ENCODE measurements around the gene SHROOM2. TPM values are rescaled to one million over a fixed set of nuclear protein-coding genes. Genes with fewer than 3 reads are reported as not detected.
"Not testable (repeated sequence)": the region's sequence is repeated elsewhere in the genome, so short reads cannot be mapped to it uniquely, and the experiment has no call there.

SHROOM2 gene
- polyA plus RNA-seq, 4 donors = 0.45 to 8.9 (median 0.97) TPM

DNA sequence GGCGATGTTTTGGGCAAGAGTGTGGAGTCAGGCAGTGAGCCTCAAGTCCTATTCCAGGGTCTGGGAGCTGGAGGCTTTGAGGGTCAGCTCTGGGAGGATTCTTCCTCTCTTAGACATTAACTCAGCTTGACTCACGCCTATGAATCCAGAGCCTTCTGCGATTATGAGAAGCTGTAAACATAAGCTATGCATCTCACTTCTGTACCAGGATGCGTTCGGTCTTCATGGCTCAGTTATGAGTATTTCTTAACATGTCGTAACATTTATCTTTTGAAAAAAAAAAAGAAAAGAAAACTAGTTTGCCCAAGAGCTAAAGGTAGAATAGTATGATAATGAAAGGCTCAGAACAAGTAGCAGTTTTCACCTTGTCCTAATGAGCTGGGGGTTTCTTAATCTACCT lies 4.6 kb downstream of the SHROOM2 start:
- Histone ChIP-seq H3K27ac (ENCODE audit: low read depth in 1 of 3, low read length in 2 of 3) (no peak overlapping the region), H3K4me3 (ENCODE audit: low read depth in 1 of 3, low read length in 3 of 3) (no peak overlapping the region), H3K4me1 (ENCODE audit: control insufficient read depth in 3 of 3, insufficient read depth in 2 of 3, low read depth in 1 of 3, low read length in 2 of 3) (peaks cover 0 to 3% (median 0%) of the 10 kb centered on the region in 3 donors), H3K36me3 (ENCODE audit: control insufficient read depth in 3 of 3, insufficient read depth in 2 of 3, low read depth in 1 of 3, low read length in 3 of 3) (no peaks in the 10 kb centered on the region), H3K27me3 (ENCODE audit: control insufficient read depth in 3 of 3, insufficient read depth in 3 of 3, low read length in 3 of 3) (no peaks in the 10 kb centered on the region), H3K9me3 (ENCODE audit: control insufficient read depth in 2 of 2, insufficient read depth in 1 of 2, low read depth in 1 of 2, low read length in 1 of 2) (peaks cover 0 to 4% of the 10 kb centered on the region in 2 donors)
- 88 to 92% (median 89%) methylated on average over 6 of the region's 6 CpGs for WGBS, 3 donors
- DNase-seq (no peak), FAIRE-seq (no peak)

DNA sequence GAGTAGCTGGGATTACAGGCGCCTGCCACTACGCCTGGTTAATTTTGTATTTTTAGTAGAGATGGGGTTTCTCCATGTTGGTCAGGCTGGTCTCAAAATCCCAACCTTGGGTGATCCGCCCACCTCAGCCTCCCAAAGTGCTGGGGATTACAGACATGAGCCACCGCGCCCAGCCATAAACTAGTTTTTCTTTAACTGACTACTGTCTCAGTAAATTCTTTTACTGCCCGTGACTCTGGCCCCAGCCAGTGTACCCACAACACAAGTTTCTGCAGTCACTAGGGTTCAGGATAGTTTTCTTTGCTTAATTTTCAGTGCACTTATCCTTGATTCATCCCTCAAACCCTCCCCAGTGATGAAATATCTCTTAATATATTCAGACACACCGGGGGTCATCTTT lies 8.3 kb downstream of the SHROOM2 start:
- H3K27me3 ChIP-seq (ENCODE audit: control insufficient read depth in 3 of 3, insufficient read depth in 3 of 3, low read length in 3 of 3) = no peaks in the 10 kb centered on the region
- peak overlapping the region in 1 of 3 donors; percentile 11 for H3K27ac ChIP-seq (ENCODE audit: low read depth in 1 of 3, low read length in 2 of 3)
- H3K36me3 ChIP-seq (ENCODE audit: control insufficient read depth in 3 of 3, insufficient read depth in 2 of 3, low read depth in 1 of 3, low read length in 3 of 3) = no peaks in the 10 kb centered on the region
- peak in 1 of 2 donors; percentile 41 for DNase-seq
- H3K4me3 ChIP-seq (ENCODE audit: low read depth in 1 of 3, low read length in 3 of 3) = no peak overlapping the region
- no peak for FAIRE-seq
- 57 to 78% (median 74%) methylated on average over 7 of the region's 7 CpGs for WGBS, 3 donors
- peaks cover 0 to 4% of the 10 kb centered on the region in 2 donors for H3K9me3 ChIP-seq (ENCODE audit: control insufficient read depth in 2 of 2, insufficient read depth in 1 of 2, low read depth in 1 of 2, low read length in 1 of 2)
- peaks cover 0 to 3% (median 0%) of the 10 kb centered on the region in 3 donors for H3K4me1 ChIP-seq (ENCODE audit: control insufficient read depth in 3 of 3, insufficient read depth in 2 of 3, low read depth in 1 of 3, low read length in 2 of 3)

DNA sequence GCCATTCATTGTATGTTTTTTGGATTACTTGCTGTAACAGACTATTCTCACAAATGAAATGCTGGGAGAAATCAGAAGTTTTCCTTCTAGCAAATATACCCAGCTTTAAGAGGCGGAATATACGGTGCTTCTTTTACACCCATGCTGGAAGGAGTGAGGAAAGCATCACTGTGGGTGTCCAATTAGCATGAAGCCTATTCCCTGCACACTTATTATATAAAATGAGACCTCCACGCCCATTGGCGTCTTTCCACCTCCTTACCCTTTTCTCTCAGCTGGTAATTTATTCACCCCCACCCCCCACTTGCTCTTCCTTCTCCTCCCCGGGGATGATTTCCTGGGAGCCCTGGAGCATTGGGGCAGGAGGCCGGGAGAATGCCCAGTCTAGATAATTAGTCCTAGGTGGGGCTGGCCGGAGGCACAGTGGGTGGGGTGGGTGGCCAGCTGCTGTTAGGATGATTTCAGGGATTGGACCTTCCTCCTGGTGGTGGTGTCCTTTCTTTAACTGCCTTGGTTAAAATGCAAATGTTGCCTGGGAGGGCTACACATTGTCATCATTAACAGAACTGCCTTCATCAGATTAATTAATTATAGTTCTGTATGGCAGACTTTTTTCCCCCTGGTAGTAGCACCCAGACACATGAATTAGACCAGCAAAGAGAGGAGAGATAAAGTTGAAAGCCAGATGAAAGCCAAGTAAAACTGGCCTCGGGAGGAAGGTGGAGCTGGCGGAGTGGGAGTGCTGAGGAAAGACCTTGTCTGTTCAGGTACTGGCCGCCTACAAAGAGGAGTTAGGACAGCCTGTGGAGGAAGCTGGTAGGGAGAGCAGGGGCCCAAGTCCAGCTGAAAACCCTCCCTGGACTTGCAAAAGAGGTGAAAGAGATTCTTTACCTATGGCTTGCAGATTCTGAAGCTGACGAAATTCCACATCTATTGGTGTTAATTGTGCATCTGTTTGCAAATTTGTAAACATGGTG lies 11.4 kb downstream of the SHROOM2 start:
- Histone ChIP-seq H3K27ac (ENCODE audit: low read depth in 1 of 3, low read length in 2 of 3) (no peak overlapping the region), H3K36me3 (ENCODE audit: control insufficient read depth in 3 of 3, insufficient read depth in 2 of 3, low read depth in 1 of 3, low read length in 3 of 3) (no peaks in the 10 kb centered on the region), H3K4me1 (ENCODE audit: control insufficient read depth in 3 of 3, insufficient read depth in 2 of 3, low read depth in 1 of 3, low read length in 2 of 3) (peaks cover 0 to 3% (median 0%) of the 10 kb centered on the region in 3 donors), H3K4me3 (ENCODE audit: low read depth in 1 of 3, low read length in 3 of 3) (no peak overlapping the region), H3K9me3 (ENCODE audit: control insufficient read depth in 2 of 2, insufficient read depth in 1 of 2, low read depth in 1 of 2, low read length in 1 of 2) (peaks cover 0 to 8% of the 10 kb centered on the region in 2 donors), H3K27me3 (ENCODE audit: control insufficient read depth in 3 of 3, insufficient read depth in 3 of 3, low read length in 3 of 3) (peaks cover 0 to 2% (median 0%) of the 10 kb centered on the region in 3 donors)
- FAIRE-seq (no peak), DNase-seq (peak in 1 of 2 donors; percentile 30)
- WGBS, 3 donors = 47 to 61% (median 56%) methylated on average over 11 of the region's 11 CpGs

DNA sequence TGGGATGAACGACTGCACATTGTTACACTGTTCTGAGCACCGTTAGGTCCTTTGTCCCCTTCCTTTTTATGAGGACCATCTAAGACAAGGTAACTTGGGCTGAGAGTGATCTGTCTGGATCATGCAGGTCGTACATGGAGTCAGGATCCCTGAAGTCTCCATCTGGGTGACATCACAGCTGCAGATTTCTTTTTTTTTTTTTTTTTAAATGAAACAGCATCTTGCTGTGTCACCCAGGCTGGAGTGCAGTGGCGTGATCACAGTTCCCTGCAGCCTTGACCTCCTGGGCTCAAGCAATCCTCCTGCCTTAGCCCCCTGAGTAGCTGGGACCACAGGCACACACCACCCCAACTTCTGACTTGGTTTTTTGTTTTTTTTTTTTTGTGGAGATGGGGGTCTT lies 16.5 kb downstream of the SHROOM2 start:
- FAIRE-seq = no peak

DNA sequence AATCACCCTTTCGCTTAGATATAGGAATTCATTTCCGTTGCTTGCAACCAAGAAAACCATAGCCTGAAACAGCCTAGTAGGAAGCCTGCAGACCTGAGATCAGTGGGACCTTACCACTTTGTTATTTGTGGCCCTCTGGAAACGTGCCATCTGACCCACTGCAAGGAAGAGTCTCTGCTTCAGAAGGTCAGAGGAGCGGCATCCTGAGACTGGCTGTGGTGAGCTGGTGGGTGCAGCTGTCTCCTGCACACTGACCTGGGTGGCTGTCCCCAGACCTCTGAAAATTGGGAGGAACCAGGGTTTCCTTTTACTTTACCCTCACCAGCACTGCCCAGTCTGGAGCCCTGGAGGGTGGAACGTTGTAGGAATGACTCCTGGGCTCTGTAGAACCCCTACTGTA lies 18.2 kb downstream of the SHROOM2 start:
- DNase-seq (no peak), FAIRE-seq (no peak)
- no peaks in the 10 kb centered on the region for H3K36me3 ChIP-seq (ENCODE audit: control insufficient read depth in 3 of 3, insufficient read depth in 2 of 3, low read depth in 1 of 3, low read length in 3 of 3)
- no peak overlapping the region for H3K4me3 ChIP-seq (ENCODE audit: low read depth in 1 of 3, low read length in 3 of 3)
- no peak overlapping the region for H3K27ac ChIP-seq (ENCODE audit: low read depth in 1 of 3, low read length in 2 of 3)
- 75 to 89% (median 87%) methylated on average over 5 of the region's 5 CpGs for WGBS, 3 donors
- H3K4me1 ChIP-seq (ENCODE audit: control insufficient read depth in 3 of 3, insufficient read depth in 2 of 3, low read depth in 1 of 3, low read length in 2 of 3) = peaks cover 0 to 8% (median 0%) of the 10 kb centered on the region in 3 donors
- H3K9me3 ChIP-seq (ENCODE audit: control insufficient read depth in 2 of 2, insufficient read depth in 1 of 2, low read depth in 1 of 2, low read length in 1 of 2) = peaks cover 0 to 4% of the 10 kb centered on the region in 2 donors
- peaks cover 0 to 2% (median 0%) of the 10 kb centered on the region in 3 donors for H3K27me3 ChIP-seq (ENCODE audit: control insufficient read depth in 3 of 3, insufficient read depth in 3 of 3, low read length in 3 of 3)

More for the DNA sequence above, 16.5 kb downstream of the SHROOM2 start:
- no peak overlapping the region for H3K4me3 ChIP-seq (ENCODE audit: low read depth in 1 of 3, low read length in 3 of 3)
- H3K36me3 ChIP-seq (ENCODE audit: control insufficient read depth in 3 of 3, insufficient read depth in 2 of 3, low read depth in 1 of 3, low read length in 3 of 3) = no peaks in the 10 kb centered on the region
- H3K27ac ChIP-seq (ENCODE audit: low read depth in 1 of 3, low read length in 2 of 3) = no peak overlapping the region
- DNase-seq = no peak
- peaks cover 0 to 2% (median 0%) of the 10 kb centered on the region in 3 donors for H3K27me3 ChIP-seq (ENCODE audit: control insufficient read depth in 3 of 3, insufficient read depth in 3 of 3, low read length in 3 of 3)
- WGBS, 3 donors = 68 to 89% (median 87%) methylated on average over 4 of the region's 4 CpGs
- H3K9me3 ChIP-seq (ENCODE audit: control insufficient read depth in 2 of 2, insufficient read depth in 1 of 2, low read depth in 1 of 2, low read length in 1 of 2) = peaks cover 0 to 4% of the 10 kb centered on the region in 2 donors
- peaks cover 0 to 6% (median 0%) of the 10 kb centered on the region in 3 donors for H3K4me1 ChIP-seq (ENCODE audit: control insufficient read depth in 3 of 3, insufficient read depth in 2 of 3, low read depth in 1 of 3, low read length in 2 of 3)

DNA sequence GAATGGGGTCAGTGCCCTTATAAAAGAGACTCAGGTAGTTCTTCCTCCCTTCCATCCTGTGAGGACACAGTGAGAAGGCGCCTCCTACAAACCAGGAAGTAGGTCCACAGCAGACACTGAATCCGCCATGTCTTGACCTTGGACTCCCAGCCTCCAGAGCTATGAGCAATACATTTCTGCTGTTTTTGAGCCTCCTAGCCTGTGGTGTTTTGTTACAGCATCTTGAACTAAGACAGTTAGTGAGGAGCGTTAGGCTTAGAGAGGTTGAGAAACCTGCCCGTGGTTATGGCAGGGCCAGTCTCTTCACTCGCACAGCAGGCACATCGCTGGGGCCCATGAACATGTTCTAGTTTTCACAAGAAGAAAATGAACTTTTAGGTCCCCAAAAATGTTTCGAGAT lies 19.7 kb downstream of the SHROOM2 start:
- 93 to 96% (median 96%) methylated on average over 6 to 7 of the region's 7 CpGs for WGBS, 3 donors
- no peak overlapping the region for H3K27ac ChIP-seq (ENCODE audit: low read depth in 1 of 3, low read length in 2 of 3)
- no peak for DNase-seq
- no peak for FAIRE-seq
- H3K27me3 ChIP-seq (ENCODE audit: control insufficient read depth in 3 of 3, insufficient read depth in 3 of 3, low read length in 3 of 3) = no peaks in the 10 kb centered on the region
- peaks cover 0 to 8% (median 0%) of the 10 kb centered on the region in 3 donors for H3K4me1 ChIP-seq (ENCODE audit: control insufficient read depth in 3 of 3, insufficient read depth in 2 of 3, low read depth in 1 of 3, low read length in 2 of 3)
- no peak overlapping the region for H3K4me3 ChIP-seq (ENCODE audit: low read depth in 1 of 3, low read length in 3 of 3)
- no peaks in the 10 kb centered on the region for H3K36me3 ChIP-seq (ENCODE audit: control insufficient read depth in 3 of 3, insufficient read depth in 2 of 3, low read depth in 1 of 3, low read length in 3 of 3)
- no peaks in the 10 kb centered on the region for H3K9me3 ChIP-seq (ENCODE audit: control insufficient read depth in 2 of 2, insufficient read depth in 1 of 2, low read depth in 1 of 2, low read length in 1 of 2)

DNA sequence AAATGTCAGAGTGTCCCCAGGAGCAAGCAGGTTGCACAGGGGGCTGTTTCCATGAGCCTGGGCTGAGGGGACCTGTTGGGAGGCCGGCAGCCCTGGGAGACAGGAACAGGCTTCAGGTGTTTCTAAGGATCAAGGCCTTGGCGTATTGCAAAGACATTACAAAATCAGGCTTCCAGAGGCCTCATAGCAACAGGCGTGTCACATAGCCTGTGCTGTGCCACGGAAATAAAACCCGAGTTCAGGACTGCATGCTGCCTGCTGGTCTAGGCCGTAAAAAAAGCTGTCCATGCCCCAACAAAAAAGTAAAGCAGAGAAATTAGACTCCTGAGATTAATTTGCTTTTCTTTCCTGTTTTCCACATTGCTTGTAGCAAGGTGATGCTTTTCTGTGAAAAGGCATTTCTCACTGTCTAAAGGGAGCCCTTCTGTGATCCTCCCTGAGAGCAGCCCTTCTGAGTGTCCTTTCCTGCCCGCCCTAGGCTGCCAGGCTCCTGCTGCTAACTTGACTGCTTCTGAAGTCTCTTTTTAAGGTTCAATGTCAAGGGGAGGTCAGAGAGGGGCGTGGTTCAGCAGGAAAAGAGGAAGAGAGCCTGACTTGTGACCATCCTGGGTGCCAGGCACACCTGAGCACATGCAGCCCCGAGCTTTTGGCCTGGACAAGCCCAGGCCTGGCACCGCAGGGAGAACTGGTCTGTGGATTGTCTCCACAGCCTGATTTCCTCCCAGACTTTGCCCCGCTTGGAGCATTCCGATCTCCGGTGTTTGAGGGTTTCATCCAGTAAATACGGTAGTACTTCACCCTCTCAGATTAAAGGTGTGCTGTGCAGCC lies 21.3 kb downstream of the SHROOM2 start:
- Histone ChIP-seq H3K4me1 (ENCODE audit: control insufficient read depth in 3 of 3, insufficient read depth in 2 of 3, low read depth in 1 of 3, low read length in 2 of 3) (peaks cover 0 to 8% (median 0%) of the 10 kb centered on the region in 3 donors), H3K27me3 (ENCODE audit: control insufficient read depth in 3 of 3, insufficient read depth in 3 of 3, low read length in 3 of 3) (no peaks in the 10 kb centered on the region), H3K27ac (ENCODE audit: low read depth in 1 of 3, low read length in 2 of 3) (peak overlapping the region in 1 of 3 donors; percentile 56), H3K4me3 (ENCODE audit: low read depth in 1 of 3, low read length in 3 of 3) (no peak overlapping the region), H3K36me3 (ENCODE audit: control insufficient read depth in 3 of 3, insufficient read depth in 2 of 3, low read depth in 1 of 3, low read length in 3 of 3) (no peaks in the 10 kb centered on the region), H3K9me3 (ENCODE audit: control insufficient read depth in 2 of 2, insufficient read depth in 1 of 2, low read depth in 1 of 2, low read length in 1 of 2) (no peaks in the 10 kb centered on the region)
- FAIRE-seq = no peak
- 21 to 68% (median 51%) methylated on average over 14 of the region's 14 CpGs for WGBS, 3 donors
- peak; percentile 55 to 69 for DNase-seq

DNA sequence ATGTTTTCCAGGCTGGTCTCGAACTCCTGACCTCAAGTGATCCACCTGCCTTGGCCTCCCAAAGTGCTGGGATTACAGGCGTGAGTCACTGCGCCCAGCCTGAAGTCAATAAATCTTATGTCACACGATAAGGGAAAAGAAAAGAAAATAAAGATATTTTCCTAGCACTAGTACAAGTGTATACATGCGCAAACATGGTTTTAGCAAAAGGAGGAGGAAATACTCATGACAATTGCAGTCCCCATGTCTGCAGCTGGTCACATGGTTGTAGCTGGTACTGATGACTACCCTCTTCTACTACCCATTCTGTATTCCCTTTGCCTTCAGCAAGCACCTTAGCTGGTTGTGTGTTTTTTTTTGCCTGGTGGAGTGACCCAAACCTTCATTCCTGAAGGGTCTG lies 23.6 kb downstream of the SHROOM2 start:
- not testable (repeated sequence) for H3K36me3 ChIP-seq (ENCODE audit: control insufficient read depth in 3 of 3, insufficient read depth in 2 of 3, low read depth in 1 of 3, low read length in 3 of 3); H3K4me1 ChIP-seq (ENCODE audit: control insufficient read depth in 3 of 3, insufficient read depth in 2 of 3, low read depth in 1 of 3, low read length in 2 of 3); H3K9me3 ChIP-seq (ENCODE audit: control insufficient read depth in 2 of 2, insufficient read depth in 1 of 2, low read depth in 1 of 2, low read length in 1 of 2); FAIRE-seq; H3K27ac ChIP-seq (ENCODE audit: low read depth in 1 of 3, low read length in 2 of 3); DNase-seq; H3K27me3 ChIP-seq (ENCODE audit: control insufficient read depth in 3 of 3, insufficient read depth in 3 of 3, low read length in 3 of 3); H3K4me3 ChIP-seq (ENCODE audit: low read depth in 1 of 3, low read length in 3 of 3)
- WGBS, 3 donors = 74 to 92% (median 77%) methylated on average over 5 of the region's 5 CpGs

All from small intestine (tissue), 7 donors.